ENCODE measurements around the gene CCS. TPM values are rescaled to one million over a fixed set of nuclear protein-coding genes. Genes with fewer than 3 reads are reported as not detected.
"Not testable (repeated sequence)": the region's sequence is repeated elsewhere in the genome, so short reads cannot be mapped to it uniquely, and the experiment has no call there.

The CCS gene
- total and polyA plus RNA-seq, 5 donors = 30.3 to 45.8 (median 35.1) TPM

DNA sequence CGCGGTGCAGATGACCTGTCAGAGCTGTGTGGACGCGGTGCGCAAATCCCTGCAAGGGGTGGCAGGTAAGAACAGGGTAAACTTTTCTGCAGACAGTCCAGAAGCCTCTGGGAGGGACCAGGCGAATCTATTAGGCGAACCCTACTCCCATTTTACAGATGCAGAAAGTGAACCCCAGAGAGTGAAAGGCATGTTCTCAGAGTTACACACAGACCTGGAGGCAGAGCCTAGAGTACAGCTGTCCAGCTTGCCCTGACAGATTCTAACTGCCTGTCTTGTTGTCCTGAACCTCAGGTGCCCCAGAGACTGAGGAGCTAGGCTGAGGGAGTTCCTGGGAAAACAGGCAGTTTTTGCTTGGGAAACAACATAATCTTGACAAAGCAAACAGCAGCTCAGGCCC, 665 bp downstream of the CCS start:
- H3K4me1 ChIP-seq (ENCODE audit: control insufficient read depth, insufficient read depth, low read length) = peaks cover 9% of the 10 kb centered on the region
- 59% methylated on average over 7 of the region's 7 CpGs for WGBS
- DNase-seq (no peak), ATAC-seq (no peak)
- H3K27ac ChIP-seq (ENCODE audit: low read length) = no peak overlapping the region
- no peaks in the 10 kb centered on the region for H3K9me3 ChIP-seq (ENCODE audit: control insufficient read depth, low read length)
- intact Hi-C loops (cut with DNase I) = loop anchor here in 2 of 4 donors (5.0 kb wide), 1 partner anchor 84 kb away; the partner anchor contains the start of gene RBM4B (in 2 of the 2)
- no peaks in the 10 kb centered on the region for H3K27me3 ChIP-seq (ENCODE audit: control insufficient read depth, insufficient read depth)
- peak overlapping the region; percentile 48 for H3K4me3 ChIP-seq (ENCODE audit: low read length)

DNA sequence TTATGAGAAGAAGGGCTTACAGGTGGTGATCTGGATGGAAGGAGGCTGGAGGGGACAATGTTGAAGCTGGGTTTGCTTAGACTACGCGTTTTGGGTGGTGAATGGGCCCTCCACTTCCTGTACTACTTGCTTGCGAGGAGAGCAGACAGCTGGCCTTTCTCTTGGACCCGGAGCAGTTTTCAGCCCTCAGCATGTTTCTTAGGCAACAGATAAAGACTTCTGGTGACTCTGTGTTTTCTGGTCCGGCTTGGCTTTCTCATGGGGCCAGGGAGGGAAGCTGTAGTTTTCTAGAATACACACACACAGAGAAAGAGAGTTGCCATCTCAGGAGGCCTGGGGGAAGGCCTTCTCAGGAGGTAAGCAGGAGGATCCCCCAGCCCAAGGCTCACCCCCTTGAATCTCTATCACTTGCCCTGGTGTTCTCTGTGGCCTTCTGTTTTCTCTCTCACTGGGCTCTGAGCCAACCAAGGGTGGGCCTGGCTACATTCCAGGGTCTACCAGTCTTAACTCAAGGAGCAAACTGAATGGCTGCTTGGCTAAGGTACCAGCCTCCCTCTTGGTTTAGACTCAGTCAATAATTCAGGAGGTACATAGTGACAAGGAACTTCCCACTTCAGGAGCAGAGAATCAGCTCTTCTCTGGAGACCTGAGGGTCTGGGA, 2.4 kb downstream of the CCS start:
- H3K4me3 ChIP-seq (ENCODE audit: low read length) = no peak overlapping the region
- ATAC-seq (peak; percentile 40 to 75), DNase-seq (peak; percentile 77 to 87 (median 79))
- WGBS = 44% methylated on average over 5 of the region's 5 CpGs
- no peaks in the 10 kb centered on the region for H3K9me3 ChIP-seq (ENCODE audit: control insufficient read depth, low read length)
- no peaks in the 10 kb centered on the region for H3K27me3 ChIP-seq (ENCODE audit: control insufficient read depth, insufficient read depth)
- peak overlapping the region; percentile 87 for H3K27ac ChIP-seq (ENCODE audit: low read length)
- peaks cover 9% of the 10 kb centered on the region for H3K4me1 ChIP-seq (ENCODE audit: control insufficient read depth, insufficient read depth, low read length)
- intact Hi-C loops (cut with DNase I) = no loop called here

DNA sequence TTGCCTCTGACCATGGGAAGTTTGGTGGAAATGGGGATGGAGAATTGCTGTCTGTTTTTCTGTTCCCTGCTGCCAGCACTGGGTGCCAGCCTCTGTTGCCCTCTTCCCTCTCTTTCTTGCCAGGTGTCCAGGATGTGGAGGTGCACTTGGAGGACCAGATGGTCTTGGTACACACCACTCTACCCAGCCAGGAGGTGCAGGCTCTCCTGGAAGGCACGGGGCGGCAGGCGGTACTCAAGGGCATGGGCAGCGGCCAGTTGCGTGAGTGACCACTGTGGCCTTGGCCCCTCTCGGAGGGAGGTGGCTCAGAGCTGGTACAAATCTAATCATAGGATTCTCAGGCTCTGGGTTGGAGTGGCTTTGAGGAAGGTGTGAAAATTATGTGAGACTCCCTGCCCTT, 6.0 kb downstream of the CCS start:
- Histone ChIP-seq H3K9me3 (ENCODE audit: control insufficient read depth, low read length) (no peaks in the 10 kb centered on the region), H3K27me3 (ENCODE audit: control insufficient read depth, insufficient read depth) (no peaks in the 10 kb centered on the region), H3K4me1 (ENCODE audit: control insufficient read depth, insufficient read depth, low read length) (peaks cover 7% of the 10 kb centered on the region), H3K27ac (ENCODE audit: low read length) (no peak overlapping the region), H3K4me3 (ENCODE audit: low read length) (no peak overlapping the region)
- WGBS = 92% methylated on average over 6 of the region's 6 CpGs
- intact Hi-C loops (cut with DNase I) = no loop called here
- no peak for DNase-seq
- ATAC-seq = no peak

DNA sequence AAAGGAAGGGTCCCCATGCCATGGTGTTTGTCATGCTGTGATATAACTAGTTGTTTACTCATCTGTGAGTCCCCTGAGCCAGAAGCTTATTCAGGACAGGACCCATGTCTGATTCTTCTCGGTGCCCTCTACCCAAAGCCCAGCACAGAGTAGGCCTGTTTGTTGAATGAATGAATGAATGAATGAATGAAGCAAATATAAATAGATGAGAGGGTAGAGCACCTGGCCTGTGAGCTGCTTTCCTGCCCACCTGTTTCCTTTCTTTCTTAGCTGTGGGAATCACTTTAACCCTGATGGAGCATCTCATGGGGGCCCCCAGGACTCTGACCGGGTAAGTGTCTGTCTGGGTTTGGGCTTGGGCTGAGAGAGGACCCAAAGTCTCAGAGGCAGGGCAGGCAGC, 7.2 kb downstream of the CCS start:
- Histone ChIP-seq H3K27me3 (ENCODE audit: control insufficient read depth, insufficient read depth) (no peaks in the 10 kb centered on the region), H3K4me1 (ENCODE audit: control insufficient read depth, insufficient read depth, low read length) (peaks cover 3% of the 10 kb centered on the region), H3K4me3 (ENCODE audit: low read length) (no peak overlapping the region), H3K27ac (ENCODE audit: low read length) (no peak overlapping the region), H3K9me3 (ENCODE audit: control insufficient read depth, low read length) (no peaks in the 10 kb centered on the region)
- intact Hi-C loops (cut with DNase I) = no loop called here
- ATAC-seq (no peak), DNase-seq (no peak)
- 73% methylated on average over 2 of the region's 2 CpGs for WGBS

DNA sequence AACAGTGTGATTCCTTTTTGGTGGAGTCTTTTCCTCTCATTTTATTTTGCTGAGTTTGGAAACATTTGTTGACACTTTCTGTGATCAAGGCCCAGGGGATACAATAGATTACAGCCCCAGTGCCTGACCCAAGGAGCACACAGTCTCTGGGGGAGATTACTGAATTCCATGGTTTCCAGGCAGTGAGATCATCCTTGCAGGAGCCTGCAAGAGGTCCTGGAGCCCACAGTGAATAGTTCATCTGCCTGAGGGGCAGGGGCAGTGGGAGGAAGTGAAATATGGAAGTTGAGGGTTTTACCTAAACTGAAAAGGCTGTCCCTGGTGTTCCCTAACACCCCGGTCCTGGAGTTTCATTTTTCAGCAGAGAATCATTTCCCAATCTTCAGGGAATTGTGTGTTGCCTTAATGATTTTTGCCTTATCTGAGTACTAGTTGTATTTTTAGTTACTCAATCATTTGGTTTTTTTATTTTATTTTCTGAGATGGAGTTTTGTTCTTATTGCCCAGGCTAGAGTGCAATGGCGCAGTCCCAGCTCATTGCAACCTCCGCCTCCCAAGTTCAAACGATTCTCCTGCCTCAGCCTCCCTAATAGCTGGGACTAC, 7.7 kb downstream of the CCS start:
- WGBS = 79% methylated on average over 4 of the region's 4 CpGs
- intact Hi-C loops (cut with DNase I) = no loop called here
- Histone ChIP-seq H3K4me3 (ENCODE audit: low read length) (no peak overlapping the region), H3K27ac (ENCODE audit: low read length) (peak overlapping the region; percentile 49), H3K9me3 (ENCODE audit: control insufficient read depth, low read length) (no peaks in the 10 kb centered on the region), H3K4me1 (ENCODE audit: control insufficient read depth, insufficient read depth, low read length) (no peaks in the 10 kb centered on the region), H3K27me3 (ENCODE audit: control insufficient read depth, insufficient read depth) (no peaks in the 10 kb centered on the region)
- peak; percentile 60 to 71 for ATAC-seq
- DNase-seq = peak in 1 of 3 donors; percentile 31

DNA sequence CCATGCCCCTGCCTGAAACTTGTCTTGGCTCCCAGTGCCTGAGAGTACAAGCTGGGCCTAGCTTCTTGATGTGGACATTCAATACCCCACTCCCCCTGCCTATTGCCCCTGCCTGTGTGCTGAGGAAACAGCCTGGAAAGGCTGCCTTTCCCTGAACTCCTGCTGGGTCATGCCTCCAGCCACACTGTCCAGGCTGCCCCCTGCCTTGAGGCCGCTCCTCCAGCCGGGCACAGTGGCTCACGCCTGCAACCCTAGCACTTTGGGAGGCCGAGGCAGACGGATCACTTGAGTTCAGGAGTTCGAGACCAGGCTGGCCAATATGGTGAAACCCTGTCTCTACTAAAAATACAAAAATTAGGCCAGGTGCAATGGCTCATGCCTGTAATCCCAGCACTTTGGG, 10.1 kb downstream of the CCS start:
- DNase-seq = no peak
- Histone ChIP-seq H3K9me3 (ENCODE audit: control insufficient read depth, low read length) (no peaks in the 10 kb centered on the region), H3K4me1 (ENCODE audit: control insufficient read depth, insufficient read depth, low read length) (no peaks in the 10 kb centered on the region), H3K4me3 (ENCODE audit: low read length) (no peak overlapping the region), H3K27ac (ENCODE audit: low read length) (no peak overlapping the region), H3K27me3 (ENCODE audit: control insufficient read depth, insufficient read depth) (no peaks in the 10 kb centered on the region)
- ATAC-seq = no peak
- intact Hi-C loops (cut with DNase I) = no loop called here
- WGBS = 96% methylated on average over 6 of the region's 6 CpGs

DNA sequence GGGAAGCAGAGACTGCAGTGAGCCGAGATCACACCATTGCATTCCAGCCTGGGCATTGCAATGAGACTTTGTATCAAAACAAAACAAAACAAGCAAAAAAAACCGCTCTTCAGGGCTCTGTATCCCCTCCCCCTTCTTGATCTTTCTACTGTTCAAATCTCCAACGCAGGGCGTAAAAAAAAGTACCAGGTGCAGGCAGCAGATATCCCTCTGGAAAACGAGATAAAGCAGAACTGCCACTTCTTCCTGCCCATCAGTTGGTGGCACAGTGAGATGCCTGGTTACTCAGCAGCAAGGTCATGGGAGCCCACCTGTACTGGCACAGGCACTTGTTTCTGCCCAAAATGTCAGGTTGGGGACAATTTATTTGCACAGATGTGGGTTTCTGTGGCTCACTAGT, 11.2 kb downstream of the CCS start:
- DNase-seq (no peak), ATAC-seq (no peak)
- H3K27me3 ChIP-seq (ENCODE audit: control insufficient read depth, insufficient read depth) = no peaks in the 10 kb centered on the region
- H3K27ac ChIP-seq (ENCODE audit: low read length) = no peak overlapping the region
- H3K4me3 ChIP-seq (ENCODE audit: low read length) = no peak overlapping the region
- H3K4me1 ChIP-seq (ENCODE audit: control insufficient read depth, insufficient read depth, low read length) = no peaks in the 10 kb centered on the region
- intact Hi-C loops (cut with DNase I) = no loop called here
- WGBS = 84% methylated on average over 5 of the region's 5 CpGs
- no peaks in the 10 kb centered on the region for H3K9me3 ChIP-seq (ENCODE audit: control insufficient read depth, low read length)

DNA sequence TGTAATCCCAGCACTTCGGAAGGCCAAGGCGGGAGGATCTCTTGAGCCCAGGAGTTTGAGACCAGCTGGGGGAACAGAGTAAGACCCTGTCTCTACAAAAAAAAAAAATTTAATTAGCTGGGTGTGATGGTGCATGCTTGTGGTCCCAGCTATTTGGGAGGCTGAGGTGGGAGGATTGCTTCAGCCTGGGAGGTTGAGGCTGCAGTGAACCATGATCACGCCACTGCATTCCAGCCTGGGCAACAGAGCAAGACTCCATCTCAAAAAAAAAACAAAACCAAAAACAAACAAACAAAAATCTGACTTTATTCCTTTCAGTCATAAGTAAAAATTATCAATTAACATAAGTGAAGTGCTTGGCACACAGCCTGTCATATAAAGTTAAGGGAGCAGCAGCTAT, 13.6 kb downstream of the CCS start:
- DNase-seq; H3K9me3 ChIP-seq (ENCODE audit: control insufficient read depth, low read length); H3K4me1 ChIP-seq (ENCODE audit: control insufficient read depth, insufficient read depth, low read length); ATAC-seq; H3K27me3 ChIP-seq (ENCODE audit: control insufficient read depth, insufficient read depth); intact Hi-C loops (cut with DNase I); H3K4me3 ChIP-seq (ENCODE audit: low read length): not testable (repeated sequence)
- H3K27ac ChIP-seq (ENCODE audit: low read length) = peak overlapping the region; percentile 33
- WGBS = 92% methylated on average over 3 of the region's 3 CpGs

DNA sequence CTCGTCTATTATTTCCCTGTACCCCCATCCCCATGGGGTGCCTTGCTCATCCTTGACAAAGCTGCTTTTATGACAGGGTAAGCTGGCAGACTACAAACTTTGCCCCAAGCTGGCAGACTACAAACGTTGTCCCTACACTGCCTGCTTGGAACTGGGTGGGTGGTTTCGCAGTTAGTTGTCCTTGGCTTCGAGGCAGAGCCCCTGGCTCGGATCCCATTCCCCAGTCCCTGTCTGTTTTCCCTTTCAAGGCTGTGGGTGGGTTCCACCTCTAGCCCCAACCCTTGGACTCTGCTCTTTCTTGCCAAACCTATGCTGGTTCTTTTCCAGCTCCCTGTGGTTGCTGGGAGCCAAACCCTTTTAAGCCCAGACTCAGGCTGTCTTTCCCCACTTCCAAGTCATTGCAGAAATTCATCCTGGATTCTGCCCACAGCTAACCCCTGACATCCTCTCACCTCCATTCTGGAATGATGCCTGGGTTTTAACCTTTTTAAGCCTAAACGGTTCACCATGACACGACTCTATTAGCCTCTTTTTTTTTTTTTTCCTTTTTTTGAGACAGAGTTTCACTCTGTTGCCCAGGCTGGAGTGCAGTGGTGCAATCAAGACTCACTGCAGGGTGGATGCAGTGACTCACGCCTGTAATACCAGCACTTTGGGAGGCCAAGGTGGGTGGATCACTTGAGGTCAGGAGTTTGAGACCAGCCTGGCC, 14.3 kb downstream of the CCS start:
- Histone ChIP-seq H3K27me3 (ENCODE audit: control insufficient read depth, insufficient read depth) (no peaks in the 10 kb centered on the region), H3K4me3 (ENCODE audit: low read length) (no peak overlapping the region), H3K9me3 (ENCODE audit: control insufficient read depth, low read length) (no peaks in the 10 kb centered on the region), H3K27ac (ENCODE audit: low read length) (peak overlapping the region; percentile 33), H3K4me1 (ENCODE audit: control insufficient read depth, insufficient read depth, low read length) (no peaks in the 10 kb centered on the region)
- intact Hi-C loops (cut with DNase I) = no loop called here
- peak; percentile 79 to 91 (median 85) for DNase-seq
- WGBS = 24% methylated on average over 8 of the region's 8 CpGs
- ATAC-seq = peak; percentile 83 to 88

DNA sequence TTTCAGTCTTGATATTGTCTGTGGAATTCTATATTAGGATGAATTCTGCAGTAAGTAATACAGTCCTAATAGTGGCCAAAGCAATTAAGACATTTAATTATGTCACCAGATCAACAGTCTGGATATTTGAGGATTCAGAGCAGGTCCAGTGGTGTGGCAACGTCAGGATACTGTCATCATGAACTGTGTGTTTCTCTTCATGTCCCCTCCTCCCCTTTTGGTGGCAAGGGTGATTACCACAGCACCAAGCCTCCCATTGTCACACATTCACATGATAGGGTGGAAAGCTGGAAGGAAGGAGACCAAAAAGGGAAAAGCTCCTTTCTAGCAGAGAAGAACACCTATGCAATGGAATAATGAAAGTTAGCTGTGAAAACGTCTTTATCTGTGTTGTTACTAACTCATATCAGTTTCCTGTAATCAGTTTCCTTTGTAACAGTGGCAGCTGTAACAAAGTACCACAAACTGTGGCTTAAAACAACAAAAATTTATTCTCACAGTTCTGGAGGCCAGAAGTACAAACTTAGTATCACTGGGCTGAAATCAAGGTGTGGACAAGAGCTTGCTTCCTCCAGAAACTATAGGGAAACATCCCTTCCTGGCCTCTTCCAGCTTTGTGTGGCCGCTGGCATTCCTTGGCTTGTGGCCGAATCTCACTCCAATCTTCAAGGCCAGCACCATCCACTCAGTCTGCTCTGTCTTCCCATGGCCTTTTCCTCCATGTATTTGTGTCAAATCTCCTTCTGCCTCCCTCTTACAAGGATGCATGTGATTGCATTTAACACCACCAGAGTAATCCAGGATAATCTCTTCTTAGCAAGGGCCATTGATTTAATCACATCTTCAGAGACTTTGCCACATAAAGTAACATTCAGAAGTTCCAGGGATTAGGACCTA, 17.0 kb downstream of the CCS start:
- H3K4me3 ChIP-seq (ENCODE audit: low read length) = no peak overlapping the region
- ATAC-seq = no peak
- 61% methylated on average over 4 of the region's 4 CpGs for WGBS
- H3K27ac ChIP-seq (ENCODE audit: low read length) = no peak overlapping the region
- no peaks in the 10 kb centered on the region for H3K4me1 ChIP-seq (ENCODE audit: control insufficient read depth, insufficient read depth, low read length)
- DNase-seq = no peak
- intact Hi-C loops (cut with DNase I) = no loop called here
- no peaks in the 10 kb centered on the region for H3K9me3 ChIP-seq (ENCODE audit: control insufficient read depth, low read length)
- H3K27me3 ChIP-seq (ENCODE audit: control insufficient read depth, insufficient read depth) = no peaks in the 10 kb centered on the region
